HL-60/S4 (cell line): ENCODE measurements around the gene VSTM2B.
"Not testable (repeated sequence)": the region's sequence is repeated elsewhere in the genome, so short reads cannot be mapped to it uniquely, and the experiment has no call there.

Source experiments
- in situ Hi-C: fragments of 300-500 bp; cut with MboI; formaldehyde crosslinking; loops from 2 replicates; pipeline ENCODE4 v1.14.3; 2022; ENCODE audit warnings: low sequenced_read_pairs

Gene VSTM2B

DNA sequence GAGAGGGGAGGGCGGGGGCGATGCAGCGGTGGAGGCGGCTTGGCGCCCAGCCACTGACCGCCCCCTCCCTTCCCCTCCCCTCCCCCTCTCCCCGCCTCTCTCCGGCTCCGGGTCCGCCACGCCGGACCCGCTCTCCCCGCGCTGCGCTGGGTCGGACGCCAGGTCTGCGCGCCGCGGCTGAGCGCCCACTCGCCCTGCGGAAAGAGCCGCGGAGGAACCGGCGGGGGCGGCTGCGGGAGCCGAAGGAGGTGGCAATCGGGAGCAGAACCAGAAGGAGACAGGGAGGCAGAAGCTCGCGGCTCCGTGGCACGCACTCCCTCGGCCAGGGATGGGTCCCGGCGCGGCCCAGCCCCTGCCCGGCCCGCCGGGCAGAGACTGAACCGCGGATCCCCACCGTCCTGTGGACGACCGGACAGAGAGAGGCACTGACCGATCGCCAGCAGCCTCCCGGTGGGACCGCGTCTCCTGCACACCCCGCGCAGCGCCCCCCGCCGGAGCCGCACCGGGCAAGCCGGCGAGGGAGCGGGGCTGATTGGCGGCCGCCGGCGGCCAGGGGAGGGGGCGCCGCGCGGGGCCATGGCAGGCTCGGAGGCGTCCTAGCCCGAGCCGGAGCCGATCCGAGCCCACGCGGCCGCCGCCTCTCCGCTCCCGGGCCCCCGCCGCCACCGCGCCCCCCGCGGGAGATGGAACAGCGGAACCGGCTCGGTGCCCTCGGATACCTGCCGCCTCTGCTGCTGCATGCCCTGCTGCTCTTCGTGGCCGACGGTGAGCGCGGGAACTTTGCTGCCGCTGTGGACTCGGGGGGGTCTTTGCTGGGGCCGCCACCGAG, at the start of gene VSTM2B:
Gene VSTM2B (plus strand): TSS at position 94 of the 829 bp plus-strand sequence. CDS start 590 bp downstream, at position 684.
- in situ Hi-C loops = no loop called here

DNA sequence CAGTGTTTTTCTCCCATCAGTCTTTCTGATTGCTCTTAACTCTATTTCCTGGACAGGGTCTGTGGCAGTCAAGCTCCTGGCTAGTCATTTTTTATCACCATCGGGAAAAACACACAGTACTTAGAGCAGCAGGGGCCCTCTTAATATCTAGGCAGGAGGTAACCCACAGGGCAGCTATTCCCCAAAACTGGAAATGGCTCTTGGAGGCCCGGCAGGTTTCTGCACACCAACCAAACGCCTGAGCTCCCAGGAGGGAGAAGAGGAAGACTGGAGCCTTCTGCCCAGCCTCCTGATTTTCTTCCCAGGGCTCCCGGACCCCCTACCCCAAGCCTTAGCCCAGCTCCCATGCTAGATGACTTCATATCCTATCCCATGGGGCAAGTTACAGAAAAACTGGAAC, 49.3 kb upstream of the VSTM2B start:
- in situ Hi-C loops = no loop called here

DNA sequence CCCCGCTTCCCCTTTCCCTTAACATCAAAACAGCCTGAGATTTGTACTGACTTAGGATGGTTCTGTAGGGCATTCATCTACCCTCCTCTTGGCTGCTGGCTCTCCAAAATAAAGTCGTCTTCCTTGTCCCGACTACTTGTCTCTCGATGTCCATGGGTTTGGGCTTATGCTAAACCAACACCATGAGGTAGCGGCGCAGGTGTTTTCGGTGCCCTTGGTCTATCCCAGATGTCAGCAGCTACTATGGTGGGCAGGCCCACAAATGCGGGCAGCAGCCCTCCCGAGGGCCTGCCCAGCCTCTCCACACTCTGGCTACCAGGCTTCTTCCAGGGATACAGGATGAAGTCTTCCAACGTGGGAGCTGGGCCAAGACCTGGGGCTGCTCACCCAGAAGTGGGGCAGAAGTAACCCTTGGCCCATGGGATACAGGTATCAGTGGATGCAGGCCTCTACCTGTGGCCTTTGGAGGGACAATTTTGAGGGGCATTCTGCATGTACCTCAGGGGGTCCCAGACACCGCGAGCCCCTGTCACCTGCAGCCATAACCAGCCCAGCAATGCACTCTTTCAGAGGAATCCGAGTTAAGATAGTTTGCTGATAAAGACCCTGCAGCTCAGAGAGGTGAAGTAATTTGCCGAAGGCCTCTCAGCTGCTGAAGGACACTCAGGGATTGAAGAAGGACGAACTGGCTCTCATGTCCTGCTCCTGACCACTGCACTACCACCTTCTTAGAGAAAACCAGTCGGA, 47.8 kb upstream of the VSTM2B start:
- in situ Hi-C loops = no loop called here

DNA sequence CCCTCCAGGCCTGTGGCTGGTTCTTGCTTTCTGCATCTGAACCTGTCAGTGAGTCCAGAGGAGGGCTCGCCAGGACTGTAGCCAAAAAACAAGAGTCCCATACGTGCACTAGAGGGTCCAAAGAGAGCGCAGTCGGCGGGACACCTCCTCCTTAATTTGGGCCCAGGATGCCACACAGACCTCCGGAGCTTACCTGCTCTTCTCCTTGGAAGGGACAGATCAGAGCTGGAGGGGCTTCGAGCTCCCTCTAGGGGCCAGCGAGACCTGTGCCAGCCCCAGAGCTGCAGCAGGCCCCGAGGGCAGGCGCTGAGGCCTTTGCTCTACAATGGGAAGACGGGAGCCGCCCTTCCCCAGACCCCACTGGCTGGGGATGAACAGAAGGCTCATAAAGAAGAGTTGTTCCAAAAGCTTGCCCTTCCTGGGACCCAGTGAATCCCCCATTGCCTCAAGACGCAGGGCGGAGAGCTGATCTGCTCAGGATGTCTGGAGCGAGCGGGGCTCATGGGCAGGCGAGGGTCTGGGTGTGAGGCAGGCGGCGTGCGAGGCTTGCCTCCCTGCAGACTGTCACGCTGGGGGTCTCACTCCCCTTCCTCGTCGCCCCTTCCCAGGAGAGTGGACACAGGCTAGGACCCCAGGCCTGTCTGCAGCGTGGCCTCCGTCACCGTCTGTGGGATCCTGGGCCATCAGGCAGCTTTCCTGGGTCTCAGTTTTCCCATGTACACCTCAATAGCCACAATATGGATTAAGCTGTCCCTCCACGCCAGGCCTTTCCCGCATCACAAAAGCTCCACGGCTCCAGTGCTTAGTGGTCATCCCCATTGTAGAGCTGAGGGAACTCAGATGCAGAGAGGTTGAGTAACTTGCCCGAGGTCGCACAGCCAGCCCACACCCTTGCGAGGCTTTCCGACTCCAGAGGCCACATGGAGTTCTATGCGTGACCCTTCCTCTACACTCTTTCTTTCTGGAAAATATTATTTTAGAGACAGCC, 46.9 kb upstream of the VSTM2B start:
- in situ Hi-C loops = no loop called here

DNA sequence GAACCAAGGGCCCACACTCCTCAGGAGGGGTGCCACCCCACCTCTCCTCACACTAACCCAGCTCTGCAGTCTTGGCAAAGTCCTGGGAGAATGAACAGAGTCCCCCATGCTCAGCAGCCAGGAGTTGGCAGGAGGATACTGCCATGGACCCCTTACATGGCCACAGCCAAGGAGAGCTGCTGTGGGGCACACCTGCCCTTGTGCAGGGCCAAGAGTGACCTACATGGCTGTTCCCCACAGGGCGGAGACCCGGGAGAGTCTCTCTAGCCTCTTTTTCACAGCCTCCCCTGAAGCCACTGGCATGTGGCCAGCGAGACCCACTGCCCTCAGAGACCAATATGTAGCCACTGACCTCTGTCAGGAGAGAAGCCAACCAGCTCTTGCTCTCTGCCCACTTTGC, 45.9 kb upstream of the VSTM2B start:
- in situ Hi-C loops = no loop called here

DNA sequence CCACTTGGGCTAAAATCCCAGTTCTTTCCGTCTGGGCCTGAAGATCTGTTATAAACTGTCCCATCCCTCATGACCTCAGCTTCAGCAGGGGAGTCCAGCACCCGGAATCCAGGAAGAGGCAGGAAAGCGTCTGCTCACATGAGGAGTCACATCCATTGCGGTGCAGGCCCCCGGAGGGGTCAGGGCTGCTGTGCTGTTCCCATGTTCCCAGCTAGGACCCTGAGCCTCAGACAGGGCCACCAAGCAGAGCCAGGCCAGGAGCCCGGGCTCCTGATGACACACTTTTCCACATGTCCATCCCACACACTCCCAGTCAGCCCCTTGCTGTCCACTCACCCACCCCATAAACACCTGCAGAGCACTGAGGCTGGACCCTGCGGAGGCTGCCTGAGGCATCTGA, 45.3 kb upstream of the VSTM2B start:
- in situ Hi-C loops = no loop called here

DNA sequence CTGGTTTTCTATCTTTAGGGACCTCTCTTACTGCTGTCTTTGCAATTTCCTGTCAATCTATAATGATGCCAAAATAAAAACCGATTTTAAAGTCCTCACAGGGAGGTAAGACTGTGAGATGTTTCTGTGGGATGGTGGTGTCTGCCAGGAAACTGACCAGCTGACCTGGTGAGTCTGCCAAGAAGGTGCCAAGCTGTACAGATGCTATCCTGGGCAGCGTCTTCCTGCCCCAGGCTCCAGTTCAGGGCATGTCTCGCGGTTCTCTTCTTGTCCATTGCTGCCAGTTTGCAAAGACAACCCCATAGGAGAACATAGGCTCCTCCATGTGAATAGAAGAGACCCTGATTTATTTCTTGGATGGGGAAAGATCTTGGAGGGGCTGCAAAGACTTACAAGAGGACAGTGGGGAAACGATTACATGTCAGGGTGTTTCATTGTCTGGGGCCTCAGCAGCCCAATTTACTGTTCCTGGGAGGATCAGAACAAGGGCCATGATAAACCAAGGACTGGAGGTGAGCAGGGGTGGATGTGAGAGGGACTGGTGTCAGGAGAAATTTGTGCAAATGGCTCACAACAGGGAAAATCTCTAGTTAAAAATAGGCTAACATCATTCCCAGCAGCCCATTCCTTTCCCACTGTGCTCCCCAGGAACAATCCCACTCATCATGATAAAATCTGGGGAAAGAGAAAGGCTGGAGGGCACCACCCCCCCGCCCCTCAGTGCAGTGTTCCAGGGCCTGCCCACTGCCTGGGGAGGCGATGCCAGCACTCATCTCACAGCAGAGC, 42.7 kb upstream of the VSTM2B start:
- in situ Hi-C loops = no loop called here

DNA sequence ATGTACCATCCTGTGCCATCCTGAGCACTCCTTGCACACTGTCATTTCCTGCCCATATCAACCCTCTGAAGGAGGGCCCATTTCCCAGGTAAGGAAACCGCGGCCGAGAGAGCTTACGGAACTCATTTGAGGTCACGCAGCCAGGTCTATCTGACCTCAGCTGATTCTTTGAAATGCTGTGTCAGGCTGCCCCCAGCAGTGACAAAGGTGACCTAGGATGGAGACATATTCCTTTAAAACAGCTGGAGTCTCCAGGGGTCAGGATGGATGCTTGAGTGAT, 42.2 kb upstream of the VSTM2B start:
- in situ Hi-C loops = no loop called here

DNA sequence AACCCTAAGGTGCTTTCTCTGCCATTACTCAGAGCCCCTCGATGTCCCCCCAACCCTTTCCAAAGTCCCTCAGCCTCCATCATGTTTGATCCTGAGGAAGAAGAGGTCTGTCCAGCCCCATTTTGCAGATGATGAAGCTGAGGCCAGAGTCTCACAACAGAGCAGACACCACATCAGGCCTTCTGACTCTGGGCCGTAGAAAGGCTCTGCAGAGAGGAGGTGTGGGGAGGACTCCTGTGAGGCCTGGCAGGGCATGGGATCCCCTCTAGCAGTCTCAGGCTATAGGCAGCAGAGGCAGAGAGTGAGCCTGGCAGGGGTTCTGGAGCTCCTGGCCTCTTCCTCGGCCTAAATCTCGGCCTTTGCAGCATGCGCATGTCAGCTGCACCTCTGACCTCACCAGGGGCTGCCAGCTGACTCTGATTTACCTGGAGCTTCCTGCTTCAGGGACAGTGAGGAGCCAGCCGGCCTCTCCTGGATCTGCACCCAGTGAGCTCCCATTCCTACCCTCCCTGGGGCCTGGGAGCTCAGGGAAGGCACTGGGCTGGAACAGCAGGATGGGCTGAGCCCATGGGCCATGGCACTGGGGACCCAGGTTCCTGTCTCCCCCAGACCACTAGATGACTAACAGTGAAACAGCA, 41.7 kb upstream of the VSTM2B start:
- in situ Hi-C loops = no loop called here

DNA sequence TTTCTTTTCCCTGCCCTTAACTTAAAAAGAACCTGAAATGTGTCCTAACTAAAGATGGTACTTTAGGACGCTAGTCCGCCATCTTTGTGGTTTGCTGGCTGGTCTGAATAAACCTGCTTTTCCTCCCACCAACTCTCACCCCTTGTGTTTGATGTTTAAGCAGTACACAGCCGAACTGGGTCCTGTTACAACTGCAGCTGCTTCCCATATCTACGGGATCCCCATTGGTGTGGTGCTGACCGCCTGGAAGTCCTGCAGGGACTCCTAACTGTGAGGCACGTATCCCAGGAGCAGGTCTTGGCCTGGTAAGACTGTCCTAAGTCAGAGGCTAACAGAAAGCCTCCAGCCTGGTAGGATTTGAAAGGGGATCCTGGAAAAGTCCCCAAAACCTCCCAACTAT, 40.9 kb upstream of the VSTM2B start:
- in situ Hi-C loops = no loop called here

DNA sequence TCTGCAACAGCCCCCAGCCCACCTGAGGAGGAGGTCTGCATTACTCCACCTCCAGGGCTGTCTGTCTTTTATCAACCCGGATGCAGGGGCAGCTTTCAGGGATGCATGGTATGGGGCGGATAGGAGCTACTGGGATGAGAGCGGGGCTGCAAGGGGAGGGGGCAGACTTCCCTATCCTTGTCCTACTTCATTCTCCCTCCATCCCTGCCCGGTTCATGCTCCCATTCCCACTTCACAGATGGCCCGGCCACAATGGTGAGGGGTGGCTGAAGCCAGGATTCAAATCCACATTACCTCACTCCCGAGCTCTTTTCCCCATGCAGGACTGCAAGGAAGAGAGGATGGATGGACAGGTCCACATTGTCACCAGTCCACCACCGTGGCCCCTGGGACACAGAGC, 40.5 kb upstream of the VSTM2B start:
- in situ Hi-C loops = no loop called here

DNA sequence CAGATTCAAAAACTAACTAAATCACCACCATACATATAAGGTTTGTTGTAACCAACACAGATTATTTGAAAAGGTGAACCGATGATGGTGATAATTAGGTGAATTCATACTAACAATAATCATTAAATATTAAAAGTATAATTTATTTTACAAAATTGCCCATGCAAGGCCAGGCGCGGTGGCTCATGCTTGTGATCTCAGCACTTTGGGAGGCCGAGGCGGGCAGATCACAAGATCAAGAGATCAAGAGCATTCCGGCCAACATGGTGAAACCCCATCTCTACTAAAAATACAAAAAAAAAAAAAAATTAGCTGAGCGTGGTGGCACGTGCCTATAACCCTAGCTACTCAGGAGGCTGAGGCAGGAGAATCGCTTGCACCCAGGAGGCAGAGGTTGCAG, 38.8 kb upstream of the VSTM2B start:
- in situ Hi-C loops = not testable (repeated sequence)

DNA sequence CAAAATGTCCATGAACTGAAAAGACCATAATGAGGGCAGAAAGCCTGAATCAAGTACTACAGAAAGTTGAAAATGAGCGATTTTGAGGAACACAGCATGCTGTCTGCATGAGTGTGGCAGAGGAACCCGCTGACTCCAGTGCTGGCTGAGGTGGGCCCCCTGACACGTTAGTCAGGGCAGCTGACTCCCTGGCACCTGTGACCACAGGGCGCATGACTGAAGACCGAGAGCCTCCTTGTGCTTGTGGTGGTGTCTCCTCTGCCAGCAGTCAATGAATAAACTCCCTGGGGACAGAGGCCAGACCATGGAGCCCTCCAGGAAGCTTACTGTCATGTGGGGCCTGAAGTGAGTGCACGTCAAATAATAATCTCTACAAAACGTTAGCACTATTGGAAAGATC, 38.4 kb upstream of the VSTM2B start:
- in situ Hi-C loops = no loop called here

DNA sequence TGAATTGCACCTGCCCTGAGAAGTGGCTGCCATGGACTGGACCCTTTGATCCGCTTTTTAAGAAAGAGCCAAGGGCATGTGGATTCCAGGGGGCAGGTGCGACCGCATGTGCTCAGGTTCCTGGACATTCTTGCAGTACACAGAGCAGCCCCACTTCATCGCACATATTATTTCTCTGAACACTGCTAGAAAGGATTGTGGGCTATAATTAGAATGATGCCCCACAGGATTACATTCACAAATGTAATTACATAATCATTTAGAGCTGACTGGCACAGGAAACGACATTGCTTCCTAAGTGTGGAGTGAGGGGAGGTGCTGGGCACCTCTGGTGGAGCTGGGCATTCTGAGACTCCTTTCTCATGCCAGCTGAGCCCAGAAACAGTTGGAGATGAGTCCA, 37.5 kb upstream of the VSTM2B start:
- in situ Hi-C loops = no loop called here

DNA sequence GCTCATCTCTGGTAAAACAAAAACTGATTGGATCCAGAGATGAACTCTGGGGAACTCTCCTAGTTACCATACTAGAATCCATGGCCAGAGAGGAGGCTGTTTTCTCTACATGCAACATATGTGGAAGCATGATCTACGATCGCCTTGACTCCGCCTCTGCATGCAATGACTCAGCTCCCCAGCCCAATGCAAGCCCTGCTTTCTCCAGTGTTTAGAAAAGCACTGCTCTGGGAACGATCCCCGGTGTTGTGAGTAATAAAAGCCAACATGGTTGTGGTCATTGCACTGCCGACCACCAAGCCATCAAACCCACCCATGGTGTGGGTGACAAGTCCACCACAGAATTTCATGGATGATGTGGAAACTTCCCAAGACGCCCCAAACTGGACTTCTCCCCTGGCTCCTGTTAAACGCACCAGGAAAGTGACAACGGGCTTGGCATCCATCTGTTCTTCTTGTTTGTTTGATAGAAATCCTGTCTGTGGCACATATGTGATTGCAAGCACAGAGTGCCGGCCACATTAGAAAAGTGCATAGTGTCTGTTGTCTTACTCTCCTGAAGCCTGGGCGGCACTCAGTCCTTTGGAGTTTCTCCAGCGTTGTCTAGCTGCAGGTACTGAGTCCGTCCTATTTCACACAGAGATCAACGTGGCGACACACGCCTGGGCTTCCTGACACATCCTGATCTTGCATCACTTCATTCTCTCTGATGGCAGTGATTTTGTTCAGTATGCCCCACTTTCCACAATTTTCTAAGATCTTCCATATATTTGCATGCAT, 36.4 kb upstream of the VSTM2B start:
- in situ Hi-C loops = no loop called here

DNA sequence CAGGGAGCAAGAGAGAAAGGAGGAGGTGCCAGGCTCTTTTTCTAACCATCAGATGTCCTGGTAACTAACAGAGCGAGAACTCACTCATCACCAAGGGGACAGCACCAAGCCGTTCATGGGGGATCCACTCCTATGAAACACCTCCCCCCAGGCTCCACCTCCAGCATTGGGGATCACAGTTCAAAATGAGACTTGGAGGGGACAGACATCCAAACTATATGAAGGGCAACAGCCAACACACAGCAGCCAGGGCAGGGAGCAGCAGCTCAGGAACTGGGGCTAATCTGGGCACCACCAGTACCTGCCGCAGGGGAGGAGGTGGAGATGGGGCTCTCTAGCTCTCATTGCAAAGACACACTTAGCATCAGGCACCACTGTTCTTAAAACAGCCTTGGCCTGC, 34.3 kb upstream of the VSTM2B start:
- in situ Hi-C loops = no loop called here

DNA sequence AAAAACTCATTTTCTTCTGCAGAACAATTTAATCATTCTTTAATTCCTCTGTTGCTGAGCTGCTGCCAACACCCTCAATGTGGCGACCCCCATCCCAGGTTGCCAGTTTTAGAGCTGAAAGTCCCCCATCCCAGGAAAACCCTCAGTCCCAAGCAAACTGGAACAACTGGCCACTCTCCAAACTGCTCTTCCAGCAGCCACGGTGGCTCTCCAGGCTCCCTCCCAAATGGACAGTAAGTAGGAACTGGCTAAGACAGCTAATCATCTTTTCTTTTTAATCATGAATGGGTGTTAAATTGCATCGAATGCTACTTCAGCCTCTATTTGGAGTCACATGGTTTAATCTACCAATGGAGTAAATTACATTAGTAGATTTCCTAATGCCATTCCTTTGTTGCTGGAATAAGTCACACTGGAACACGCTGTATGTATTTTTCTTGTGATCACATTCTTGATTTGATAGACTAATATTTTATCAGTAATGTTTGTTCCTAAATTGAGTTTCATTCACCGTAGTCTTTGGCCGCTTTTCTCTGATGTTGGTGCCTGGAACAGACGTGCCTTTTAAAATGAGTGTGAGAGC, 33.7 kb upstream of the VSTM2B start:
- in situ Hi-C loops = no loop called here

DNA sequence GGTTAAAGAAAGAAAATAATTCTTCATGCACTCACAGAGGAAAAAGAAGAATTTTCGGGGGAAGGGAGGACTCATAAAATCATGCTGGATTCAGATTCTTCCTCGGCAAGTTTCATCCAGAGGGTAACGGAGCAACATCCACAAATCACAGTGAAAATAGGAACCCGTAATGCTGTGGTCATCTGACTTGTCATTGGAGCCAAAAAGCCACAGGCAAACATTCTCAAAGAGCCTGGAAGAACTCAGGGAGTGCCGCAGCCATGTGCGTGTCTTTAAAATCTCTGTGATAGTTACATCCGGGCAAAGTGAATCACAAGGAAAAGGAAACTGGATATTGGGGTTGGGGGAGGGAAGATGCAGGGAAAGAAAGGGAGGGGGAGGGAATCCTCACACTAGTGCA, 33.0 kb upstream of the VSTM2B start:
- in situ Hi-C loops = no loop called here

DNA sequence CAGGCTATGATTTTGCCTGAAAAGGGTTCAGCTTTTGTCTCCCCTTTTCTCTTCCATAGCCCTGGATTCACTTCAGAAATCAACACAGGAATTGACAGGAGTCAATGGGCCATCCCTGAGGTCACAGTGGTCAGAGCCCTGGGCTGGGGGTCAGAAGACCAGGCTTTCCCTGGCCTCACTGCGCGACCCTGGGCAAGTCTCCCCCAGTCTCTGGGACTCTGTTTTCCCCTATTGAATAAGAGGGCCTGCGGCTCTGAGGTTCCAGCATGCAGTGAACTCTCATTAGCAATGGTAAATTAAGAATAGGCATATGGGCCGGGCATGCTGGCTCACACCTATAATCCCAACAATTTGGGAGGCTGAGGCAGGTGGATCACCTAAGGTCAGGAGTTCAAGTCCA, 30.7 kb upstream of the VSTM2B start:
- in situ Hi-C loops = no loop called here
